ACHN (cell line): Measurements from ENCODE around the gene GALNT16.
"Not testable (repeated sequence)": the region's sequence is repeated elsewhere in the genome, so short reads cannot be mapped to it uniquely, and the experiment has no call there.

ENCODE experiments used
- DNase-seq: peaks from one replicate; pipeline ENCODE4 v3.0.0-alpha.2; 2015
- in situ Hi-C: cut with HindIII; loops from 2 replicates; pipeline ENCODE4 v1.10.0; 2017; ENCODE audit warnings: low sequenced_read_pairs, low pct_ligation_motif_present, low pct_unique_long_range_greater_than_20kb

Gene GALNT16

DNA sequence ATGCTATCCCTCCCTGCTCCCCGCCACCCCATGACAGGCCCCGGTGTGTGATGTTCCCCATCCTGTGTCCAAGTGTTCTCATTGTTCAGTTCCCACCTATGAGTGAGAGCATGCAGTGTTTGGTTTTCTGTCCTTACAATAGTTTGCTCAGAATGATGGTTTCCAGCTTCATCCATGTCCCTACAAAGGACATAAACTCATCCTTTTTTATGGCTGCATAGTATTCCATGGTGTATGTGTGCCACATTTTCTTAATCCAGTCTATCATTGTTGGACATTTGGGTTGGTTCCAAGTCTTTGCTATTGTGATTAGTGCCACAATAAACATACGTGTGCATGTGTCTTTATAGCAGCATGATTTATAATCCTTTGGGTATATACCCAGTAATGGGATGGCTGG, 17.4 kb downstream of the GALNT16 start:
- DNase-seq, in situ Hi-C loops: not testable (repeated sequence)

DNA sequence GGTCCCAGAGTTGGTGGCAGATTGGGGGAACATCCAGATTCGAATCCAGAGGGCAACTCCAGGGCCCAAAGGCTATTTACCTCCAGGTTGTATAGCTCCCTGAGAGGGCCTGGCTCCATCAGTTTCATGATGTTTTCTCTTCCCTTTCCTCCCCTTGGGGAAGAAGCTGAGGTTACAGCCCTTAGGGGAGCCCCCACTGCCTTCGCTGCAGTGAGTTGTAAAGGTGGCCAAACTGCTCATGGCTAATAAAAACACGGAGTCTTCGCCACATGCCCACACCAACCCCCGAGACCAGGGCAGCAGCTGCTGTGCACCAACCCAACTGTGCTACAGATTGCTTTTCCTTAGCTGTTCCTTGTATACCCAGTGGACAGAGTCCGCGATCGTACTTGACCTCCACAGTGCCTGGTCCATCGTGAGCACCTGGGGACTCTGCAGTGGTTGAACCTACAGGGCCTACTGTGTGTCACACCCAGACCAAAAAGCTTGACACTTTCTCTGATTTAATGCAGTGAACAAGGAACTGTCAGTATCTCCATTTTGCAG, 20.9 kb downstream of the GALNT16 start:
- DNase-seq, result no peak
- in situ Hi-C loops, result no loop called here

DNA sequence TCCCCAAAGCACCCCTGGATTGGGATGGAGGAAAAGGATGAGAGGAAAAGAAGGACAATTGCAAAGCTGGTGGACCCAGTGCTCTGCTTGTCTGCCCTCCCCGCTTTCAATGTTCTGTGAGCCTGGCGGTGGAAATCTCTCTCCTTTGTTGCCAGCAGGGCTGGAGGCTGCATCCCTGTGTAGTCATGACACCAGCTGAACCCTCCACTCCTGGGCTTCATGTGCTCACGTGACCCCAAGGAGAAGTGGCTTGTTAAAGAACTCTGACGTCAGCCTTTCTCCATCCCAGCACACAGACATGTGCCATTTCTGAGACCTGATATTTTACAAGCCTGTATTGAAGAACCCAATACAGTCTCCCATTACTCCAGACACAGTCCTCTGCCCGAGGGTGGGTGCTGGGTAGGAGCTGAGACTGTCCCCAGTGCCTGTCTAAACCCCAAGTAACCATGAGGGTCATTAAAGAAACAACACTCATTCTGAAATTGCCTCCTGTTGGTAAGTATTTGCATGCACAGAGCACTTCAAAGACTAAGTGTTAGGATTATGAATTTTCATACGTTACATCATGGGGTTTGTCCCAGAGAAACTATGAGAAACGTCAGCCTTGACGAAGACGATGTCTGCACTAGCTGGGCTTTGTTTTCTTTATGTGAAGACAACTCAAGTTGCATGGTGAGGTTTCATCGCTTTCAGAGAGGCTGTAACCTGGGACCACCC, 21.7 kb downstream of the GALNT16 start:
- no peak for DNase-seq
- in situ Hi-C loops, result no loop called here

GRCh38 chr14:69282448-69282847, 22.5 kb downstream of the GALNT16 start:
- in situ Hi-C loops, result no loop called here
- DNase-seq, result no peak

DNA sequence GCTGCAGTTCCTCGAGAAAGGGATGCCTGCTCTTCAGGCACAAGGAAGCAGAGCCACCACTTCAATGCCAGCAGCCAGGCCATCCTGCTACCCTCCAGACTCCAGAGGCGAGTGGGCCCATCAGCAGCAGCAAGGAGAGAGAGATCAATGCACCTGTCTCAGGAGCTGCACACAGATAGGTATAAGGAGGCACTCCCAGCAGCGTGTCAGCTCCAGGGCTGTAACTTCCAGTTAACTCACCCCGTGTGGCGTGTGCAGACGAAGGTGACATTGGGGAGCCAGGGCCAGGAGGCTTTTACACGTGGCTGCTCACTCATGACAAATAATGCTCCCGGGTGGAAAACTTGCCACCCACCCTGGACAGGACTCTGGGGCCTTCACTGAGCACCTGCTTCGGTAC, 24.2 kb downstream of the GALNT16 start:
- in situ Hi-C loops, result no loop called here
- no peak for DNase-seq

GRCh38 chr14:69285661-69286255, 25.8 kb downstream of the GALNT16 start:
- no peak for DNase-seq
- in situ Hi-C loops, result no loop called here

- no peak for DNase-seq
- in situ Hi-C loops, result no loop called here
Observed at GRCh38 chr14:69287098-69288010, 27.4 kb downstream of the GALNT16 start.

- in situ Hi-C loops, result no loop called here
- DNase-seq, result no peak
Observed at GRCh38 chr14:69288011-69288771, 28.2 kb downstream of the GALNT16 start.

DNA sequence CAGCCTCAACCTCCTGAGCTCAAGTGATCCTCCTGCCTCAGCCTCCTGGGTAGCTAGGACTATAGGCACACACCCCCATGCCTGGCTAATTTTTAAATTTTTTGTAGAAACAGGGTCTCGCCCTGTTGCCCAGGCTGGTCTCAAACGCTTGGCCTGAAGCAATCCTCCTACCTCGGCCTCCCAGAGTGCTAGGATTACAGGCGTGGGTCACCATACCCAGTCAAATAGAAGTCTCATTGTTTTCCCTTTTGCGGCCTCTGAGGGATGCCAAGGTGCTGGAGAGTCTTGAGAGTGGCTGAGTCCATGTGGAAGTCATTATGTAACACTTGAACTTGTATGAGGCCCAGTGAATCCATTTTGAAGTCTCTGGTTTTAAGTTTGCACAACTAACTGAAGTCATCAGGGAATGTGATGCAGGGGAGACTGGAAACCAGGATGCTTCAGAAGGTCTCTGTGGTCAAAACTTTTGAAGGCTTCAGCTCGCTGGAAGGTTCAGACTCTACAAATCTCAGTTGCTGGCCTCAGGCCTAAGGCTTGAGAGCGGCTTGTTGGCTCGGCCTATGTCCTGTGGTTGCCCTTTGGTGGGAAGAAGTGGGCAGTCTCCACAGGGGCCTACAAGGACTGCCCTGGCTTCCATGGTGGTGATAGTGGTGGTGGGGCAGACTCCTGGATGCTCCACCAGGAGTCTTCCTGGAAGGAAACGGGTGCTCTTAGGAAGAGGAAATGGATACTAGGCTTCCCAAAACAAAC, 29.2 kb downstream of the GALNT16 start:
- in situ Hi-C loops, result no loop called here
- DNase-seq, result no peak

DNA sequence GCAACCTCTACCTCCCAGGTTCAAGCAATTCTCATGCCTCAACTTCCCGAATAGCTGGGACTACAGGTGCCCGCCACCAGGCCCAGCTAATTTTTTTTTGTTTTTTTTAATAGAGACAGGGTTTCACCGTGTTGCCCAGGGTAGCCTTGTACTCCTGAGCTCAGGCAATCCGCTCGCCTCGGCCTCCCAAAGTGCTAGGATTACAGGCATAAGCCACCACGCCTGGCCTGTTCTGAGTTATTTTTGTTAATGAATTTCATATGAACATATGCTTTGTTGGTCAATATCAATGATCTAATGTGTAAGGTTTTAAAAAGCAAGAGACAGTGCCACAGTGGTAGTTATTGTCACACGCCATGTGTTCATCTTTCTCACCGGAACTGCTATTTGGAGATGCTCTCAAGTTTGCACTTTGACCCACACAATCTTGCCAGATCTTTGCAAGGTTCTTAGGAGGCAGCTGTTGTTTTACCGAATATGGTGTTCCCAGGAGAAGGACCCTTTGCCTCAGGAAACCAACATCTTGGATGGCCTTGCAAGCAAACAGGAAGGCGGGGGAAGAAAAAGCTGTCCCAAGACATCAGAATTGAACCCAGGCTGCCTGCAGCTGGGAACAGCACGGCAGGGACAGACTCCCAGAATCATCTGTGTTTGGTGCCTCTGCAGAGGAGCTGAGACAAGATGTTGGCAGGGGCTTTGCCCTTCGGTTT, 30.0 kb downstream of the GALNT16 start:
- in situ Hi-C loops, result no loop called here
- no peak for DNase-seq

- DNase-seq, in situ Hi-C loops: not testable (repeated sequence)
Observed at GRCh38 chr14:69290881-69291280, 30.9 kb downstream of the GALNT16 start.

DNA sequence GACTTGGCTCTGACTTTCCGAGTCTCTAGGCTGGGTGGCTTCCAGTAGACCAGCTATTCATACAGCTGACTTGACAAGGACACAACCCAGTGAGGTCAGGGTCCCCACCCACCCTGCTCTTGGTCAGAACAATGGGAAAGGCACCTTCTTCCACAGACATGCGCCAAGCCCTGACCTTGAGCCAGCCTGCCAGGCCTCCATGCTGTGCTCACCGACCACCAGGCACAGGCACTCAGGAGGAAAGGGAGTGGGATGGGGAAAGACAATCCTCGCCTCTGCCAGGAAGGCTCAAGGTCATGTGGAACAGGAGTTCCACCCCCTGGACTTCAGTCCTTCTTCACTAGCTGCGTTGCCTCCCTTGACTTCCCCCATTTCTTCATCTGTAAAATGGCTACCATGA, 31.4 kb downstream of the GALNT16 start:
- in situ Hi-C loops, result no loop called here
- no peak for DNase-seq

DNA sequence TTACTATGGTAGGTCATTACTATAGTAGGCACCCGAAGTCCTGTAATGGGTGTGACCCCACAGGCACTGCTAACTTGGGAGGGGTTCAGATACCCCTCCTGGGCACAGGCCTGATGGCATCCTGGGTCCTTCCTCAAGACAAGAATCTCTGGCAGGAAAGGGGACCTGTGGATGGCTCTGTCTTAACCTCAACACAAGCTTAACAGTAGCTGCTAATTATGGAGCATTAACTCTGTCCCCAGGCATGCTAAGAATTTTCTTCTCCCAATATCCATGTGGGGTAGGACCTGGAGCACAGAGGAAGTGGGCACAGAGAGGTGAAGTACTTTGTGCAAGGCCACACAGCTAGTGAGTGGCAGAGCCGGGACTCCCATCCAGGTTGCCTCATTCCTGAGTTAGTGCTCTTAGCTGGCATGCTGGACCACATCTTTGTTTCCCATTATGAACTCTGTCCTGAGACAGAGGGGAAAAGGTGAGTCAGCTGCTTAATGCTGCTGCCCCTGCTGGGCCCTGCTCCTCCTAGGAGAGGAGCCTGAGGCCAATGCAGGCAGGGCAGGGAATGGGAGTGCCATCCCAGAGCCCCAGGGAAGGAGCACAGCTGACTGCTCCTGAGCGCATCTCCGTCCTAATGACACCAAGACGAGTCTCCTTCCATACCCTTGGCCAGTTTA, 32.1 kb downstream of the GALNT16 start:
- DNase-seq, result peak; percentile 9
- in situ Hi-C loops, result no loop called here

- in situ Hi-C loops, result no loop called here
- no peak for DNase-seq
Observed at GRCh38 chr14:69298131-69299071, 38.4 kb downstream of the GALNT16 start.

- in situ Hi-C loops, result no loop called here
- DNase-seq, result no peak
Observed at GRCh38 chr14:69299286-69300035, 39.5 kb downstream of the GALNT16 start.
